HG03342 (cell line): ENCODE data around the gene ALCAM.

Experiments
- ATAC-seq: cut with Tn5 transposase; IDR thresholded peaks from one replicate; pipeline ENCODE4 v1.9.1; 2021; ENCODE audit warnings: mild to moderate bottlenecking, moderate library complexity; ENCODE audit not compliant: unreplicated experiment

The ALCAM gene

GRCh38 chr3:105366326-105367062, at the start of gene ALCAM:
Gene ALCAM, plus strand, starts transcription at chr3:105366909.
- ATAC-seq = peak; percentile 56

- ATAC-seq = no peak
Measured at GRCh38 chr3:105317841-105318240, 48.9 kb upstream of the ALCAM start.

GRCh38 chr3:105322570-105323273, 44.0 kb upstream of the ALCAM start:
- peak; percentile 94 for ATAC-seq

- ATAC-seq = no peak
Measured at GRCh38 chr3:105323274-105323599, 43.5 kb upstream of the ALCAM start.

- ATAC-seq = no peak
Measured at GRCh38 chr3:105324951-105325350, 41.8 kb upstream of the ALCAM start.

- ATAC-seq = no peak
Measured at GRCh38 chr3:105327662-105328337, 38.9 kb upstream of the ALCAM start.

- ATAC-seq = no peak
Measured at GRCh38 chr3:105328338-105328730, 38.4 kb upstream of the ALCAM start.

- ATAC-seq = no peak
Measured at GRCh38 chr3:105332961-105333360, 33.7 kb upstream of the ALCAM start.

- peak; percentile 62 for ATAC-seq
Measured at GRCh38 chr3:105334138-105334882, 32.4 kb upstream of the ALCAM start.

GRCh38 chr3:105339946-105340345, 26.8 kb upstream of the ALCAM start:
- ATAC-seq = no peak

GRCh38 chr3:105343991-105344390, 22.7 kb upstream of the ALCAM start:
- ATAC-seq = no peak

GRCh38 chr3:105345156-105345555, 21.6 kb upstream of the ALCAM start:
- ATAC-seq = no peak

- ATAC-seq = peak; percentile 88
Measured at GRCh38 chr3:105347625-105348302, 18.9 kb upstream of the ALCAM start.

- no peak for ATAC-seq
Measured at GRCh38 chr3:105348307-105348706, 18.4 kb upstream of the ALCAM start.

- no peak for ATAC-seq
Measured at GRCh38 chr3:105349684-105350387, 16.9 kb upstream of the ALCAM start.

- no peak for ATAC-seq
Measured at GRCh38 chr3:105351821-105352220, 14.9 kb upstream of the ALCAM start.

GRCh38 chr3:105352976-105353375, 13.7 kb upstream of the ALCAM start:
- ATAC-seq = no peak

GRCh38 chr3:105353485-105354161, 13.1 kb upstream of the ALCAM start:
- ATAC-seq = peak; percentile 48

GRCh38 chr3:105354429-105354828, 12.3 kb upstream of the ALCAM start:
- ATAC-seq = no peak
